ENCODE results near the gene GABARAPL1.
"Not testable (repeated sequence)": the region's sequence is repeated elsewhere in the genome, so short reads cannot be mapped to it uniquely, and the experiment has no call there.

Gene GABARAPL1

DNA sequence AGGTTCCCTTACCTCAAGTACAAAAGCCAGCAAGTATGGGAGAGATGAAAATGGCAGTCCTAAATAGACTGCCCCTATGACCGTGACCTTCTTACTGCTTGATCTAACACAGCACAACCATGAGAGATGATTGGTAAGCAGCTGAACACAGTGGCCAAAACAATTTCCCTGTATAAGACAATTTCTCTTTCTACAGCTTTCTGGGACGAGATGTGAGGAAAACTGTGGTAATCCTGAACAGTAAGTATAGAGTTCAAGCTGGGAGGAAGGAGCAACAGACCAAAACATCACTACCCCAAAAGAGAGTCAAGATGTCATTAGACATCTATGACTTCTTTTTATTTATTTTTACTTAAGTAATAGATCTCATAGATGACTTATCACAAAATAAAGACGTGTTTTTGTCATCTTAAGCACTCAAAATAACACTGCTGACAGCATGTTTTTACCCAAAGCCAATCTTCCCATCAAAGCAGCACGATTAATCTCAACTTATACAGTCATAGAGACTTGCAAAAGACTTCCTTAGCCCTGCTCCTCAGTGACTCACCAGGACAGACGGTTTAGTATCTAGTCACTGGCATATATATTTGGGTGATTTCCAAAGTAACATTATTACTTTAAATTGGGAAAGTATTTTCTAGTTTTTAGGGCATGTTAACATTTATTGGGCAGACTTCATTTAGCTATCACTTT lies 30.2 kb upstream of the GABARAPL1 start:
- Histone ChIP-seq H3K4me1 (ENCODE audit: control insufficient read depth in 1 of 2, insufficient read depth in 2 of 2, low read length in 2 of 2) (no peaks in the 10 kb centered on the region), H3K27ac (ENCODE audit: low read length) (no peak overlapping the region), H3K4me3 (ENCODE audit: low read depth in 1 of 2, low read length in 2 of 2) (no peak overlapping the region), H3K27me3 (ENCODE audit: low read depth, low read length) (no peaks in the 10 kb centered on the region), H3K9me3 (ENCODE audit: control insufficient read depth in 1 of 2, low read length in 2 of 2) (no peaks in the 10 kb centered on the region), H3K36me3 (ENCODE audit: control insufficient read depth in 1 of 2, insufficient read depth in 2 of 2, low read length in 2 of 2) (no peaks in the 10 kb centered on the region)

DNA sequence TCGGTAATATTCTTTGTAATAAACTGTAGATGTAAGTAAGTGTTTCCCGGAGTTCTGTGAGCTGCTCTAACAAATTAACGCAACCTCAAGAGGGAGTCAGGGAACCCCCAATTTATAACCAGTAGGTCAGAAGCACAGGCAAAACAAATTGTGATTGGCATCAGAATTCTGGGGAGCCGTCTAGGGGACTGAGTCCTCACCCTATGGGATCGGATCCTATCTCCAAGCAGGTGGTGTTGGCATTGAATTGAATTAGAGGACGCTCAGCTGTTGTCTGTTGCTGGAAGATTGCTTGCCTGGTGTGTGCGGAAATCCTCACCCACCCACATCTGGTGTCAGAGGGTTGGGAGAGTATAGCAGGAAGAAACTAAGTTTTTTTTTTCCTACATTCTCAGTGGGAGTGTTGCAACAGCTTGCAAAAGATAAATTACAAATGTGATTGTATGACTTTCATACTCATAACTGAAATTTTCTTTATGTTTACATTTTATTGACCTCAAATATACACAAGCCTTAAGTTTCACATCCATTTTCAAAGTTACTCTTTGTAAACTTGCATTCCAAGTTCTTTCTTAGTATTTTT lies 28.3 kb upstream of the GABARAPL1 start:
- Histone ChIP-seq H3K27ac (ENCODE audit: low read length) (no peak overlapping the region), H3K9me3 (ENCODE audit: control insufficient read depth in 1 of 2, low read length in 2 of 2) (no peaks in the 10 kb centered on the region), H3K27me3 (ENCODE audit: low read depth, low read length) (no peaks in the 10 kb centered on the region), H3K4me1 (ENCODE audit: control insufficient read depth in 1 of 2, insufficient read depth in 2 of 2, low read length in 2 of 2) (no peaks in the 10 kb centered on the region), H3K36me3 (ENCODE audit: control insufficient read depth in 1 of 2, insufficient read depth in 2 of 2, low read length in 2 of 2) (no peaks in the 10 kb centered on the region), H3K4me3 (ENCODE audit: low read depth in 1 of 2, low read length in 2 of 2) (no peak overlapping the region)

DNA sequence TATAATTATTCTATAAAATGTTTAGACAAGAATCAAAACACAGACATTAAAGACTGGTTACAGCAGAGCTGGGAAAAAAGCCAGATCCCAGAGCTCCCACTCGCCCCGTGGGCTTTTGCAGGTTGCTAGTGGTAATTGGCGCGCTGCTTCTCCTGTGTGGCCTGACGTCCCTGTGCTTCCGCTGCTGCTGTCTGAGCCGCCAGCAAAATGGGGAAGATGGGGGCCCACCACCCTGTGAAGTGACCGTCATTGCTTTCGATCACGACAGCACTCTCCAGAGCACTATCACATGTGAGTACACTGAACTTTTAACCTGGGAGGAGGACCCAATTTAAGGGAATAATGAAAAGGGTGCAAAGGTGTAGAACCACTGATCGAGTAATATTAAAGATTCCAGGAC lies 26.4 kb upstream of the GABARAPL1 start:
- Histone ChIP-seq H3K9me3 (ENCODE audit: control insufficient read depth in 1 of 2, low read length in 2 of 2) (no peaks in the 10 kb centered on the region), H3K4me1 (ENCODE audit: control insufficient read depth in 1 of 2, insufficient read depth in 2 of 2, low read length in 2 of 2) (peaks cover 0 to 4% of the 10 kb centered on the region in 2 donors), H3K36me3 (ENCODE audit: control insufficient read depth in 1 of 2, insufficient read depth in 2 of 2, low read length in 2 of 2) (no peaks in the 10 kb centered on the region), H3K27me3 (ENCODE audit: low read depth, low read length) (no peaks in the 10 kb centered on the region), H3K27ac (ENCODE audit: low read length) (no peak overlapping the region), H3K4me3 (ENCODE audit: low read depth in 1 of 2, low read length in 2 of 2) (no peak overlapping the region)

DNA sequence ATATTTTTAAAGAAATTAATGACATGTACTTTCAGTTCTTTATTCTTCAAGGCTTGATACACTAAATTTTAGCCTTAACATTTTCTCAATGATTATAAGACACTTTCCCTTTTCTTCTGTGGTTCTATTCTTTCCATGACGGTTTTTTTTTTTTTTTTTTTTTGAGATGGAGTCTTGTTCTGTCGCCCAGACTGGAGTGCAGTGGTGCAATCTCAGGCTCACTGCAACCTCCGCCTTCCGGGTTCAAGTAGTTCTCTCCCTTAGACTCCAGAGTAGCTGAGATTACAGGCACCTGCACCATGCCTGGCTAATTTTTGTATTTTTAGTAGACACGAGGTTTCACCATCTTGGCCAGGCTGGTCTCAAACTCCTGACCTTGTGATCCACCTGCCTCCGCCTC lies 25.7 kb upstream of the GABARAPL1 start:
- not testable (repeated sequence) for H3K4me3 ChIP-seq (ENCODE audit: low read depth in 1 of 2, low read length in 2 of 2); H3K27ac ChIP-seq (ENCODE audit: low read length); H3K9me3 ChIP-seq (ENCODE audit: control insufficient read depth in 1 of 2, low read length in 2 of 2); H3K4me1 ChIP-seq (ENCODE audit: control insufficient read depth in 1 of 2, insufficient read depth in 2 of 2, low read length in 2 of 2); H3K36me3 ChIP-seq (ENCODE audit: control insufficient read depth in 1 of 2, insufficient read depth in 2 of 2, low read length in 2 of 2); H3K27me3 ChIP-seq (ENCODE audit: low read depth, low read length)

DNA sequence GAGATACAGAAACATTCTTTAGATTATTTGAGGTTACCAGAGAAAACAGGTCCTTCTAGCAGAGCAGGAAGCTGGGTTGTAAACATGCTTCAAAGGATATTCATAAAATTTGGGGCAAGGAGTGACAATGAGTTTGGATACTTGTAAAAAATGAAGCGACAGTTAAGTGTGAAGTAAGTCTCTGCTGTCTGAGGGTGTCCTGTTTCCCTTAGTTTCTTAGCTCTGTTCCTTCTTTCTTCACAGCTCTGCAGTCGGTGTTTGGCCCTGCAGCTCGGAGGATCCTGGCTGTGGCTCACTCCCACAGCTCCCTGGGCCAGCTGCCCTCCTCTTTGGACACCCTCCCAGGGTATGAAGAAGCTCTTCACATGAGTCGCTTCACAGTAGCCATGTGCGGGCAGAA lies 23.0 kb upstream of the GABARAPL1 start:
- H3K27me3 ChIP-seq (ENCODE audit: low read depth, low read length), result no peaks in the 10 kb centered on the region
- no peaks in the 10 kb centered on the region for H3K9me3 ChIP-seq (ENCODE audit: control insufficient read depth in 1 of 2, low read length in 2 of 2)
- peaks cover 0 to 4% of the 10 kb centered on the region in 2 donors for H3K4me1 ChIP-seq (ENCODE audit: control insufficient read depth in 1 of 2, insufficient read depth in 2 of 2, low read length in 2 of 2)
- no peak overlapping the region for H3K27ac ChIP-seq (ENCODE audit: low read length)
- H3K4me3 ChIP-seq (ENCODE audit: low read depth in 1 of 2, low read length in 2 of 2), result no peak overlapping the region
- no peaks in the 10 kb centered on the region for H3K36me3 ChIP-seq (ENCODE audit: control insufficient read depth in 1 of 2, insufficient read depth in 2 of 2, low read length in 2 of 2)

DNA sequence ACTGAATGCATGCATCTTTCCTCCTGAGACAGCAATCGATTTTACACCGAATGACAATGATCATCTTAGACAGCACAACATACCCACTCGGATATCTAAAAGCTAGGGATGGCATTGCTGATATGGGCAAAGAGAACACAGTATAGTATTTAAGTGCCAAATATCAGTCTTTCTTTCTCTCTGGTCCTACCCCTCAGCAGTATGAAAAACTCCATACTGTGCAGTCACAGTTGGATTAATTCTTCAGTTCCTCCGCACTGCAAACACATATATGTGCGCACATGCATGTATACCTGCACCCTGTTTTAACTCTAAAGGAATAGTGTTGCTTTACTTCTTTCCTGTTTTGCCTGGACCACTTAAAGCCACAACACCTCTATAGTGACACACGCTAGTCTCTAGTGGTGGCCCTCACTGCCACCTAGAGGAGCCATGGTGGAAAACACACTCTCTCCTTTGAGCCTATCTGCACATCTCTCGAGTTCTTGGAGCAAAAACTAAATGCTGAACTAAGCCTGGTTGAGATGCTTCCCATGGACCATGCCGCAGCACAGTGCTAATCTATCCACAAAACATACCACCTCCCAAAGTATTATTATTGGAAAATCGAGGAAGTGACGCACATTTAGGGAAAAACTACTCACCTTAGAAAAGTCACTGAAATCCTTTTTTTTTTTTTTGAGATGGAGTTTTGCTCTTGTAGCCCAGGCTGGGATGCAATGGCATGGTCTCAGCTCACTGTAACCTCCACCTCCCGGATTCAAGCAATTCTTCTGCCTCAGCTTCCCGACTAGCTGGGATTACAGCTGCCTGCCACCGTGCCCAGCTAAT lies 21.9 kb upstream of the GABARAPL1 start:
- no peak overlapping the region for H3K4me3 ChIP-seq (ENCODE audit: low read depth in 1 of 2, low read length in 2 of 2)
- H3K4me1 ChIP-seq (ENCODE audit: control insufficient read depth in 1 of 2, insufficient read depth in 2 of 2, low read length in 2 of 2), result peaks cover 0 to 4% of the 10 kb centered on the region in 2 donors
- no peaks in the 10 kb centered on the region for H3K36me3 ChIP-seq (ENCODE audit: control insufficient read depth in 1 of 2, insufficient read depth in 2 of 2, low read length in 2 of 2)
- H3K27me3 ChIP-seq (ENCODE audit: low read depth, low read length), result no peaks in the 10 kb centered on the region
- H3K9me3 ChIP-seq (ENCODE audit: control insufficient read depth in 1 of 2, low read length in 2 of 2), result no peaks in the 10 kb centered on the region
- no peak overlapping the region for H3K27ac ChIP-seq (ENCODE audit: low read length)

DNA sequence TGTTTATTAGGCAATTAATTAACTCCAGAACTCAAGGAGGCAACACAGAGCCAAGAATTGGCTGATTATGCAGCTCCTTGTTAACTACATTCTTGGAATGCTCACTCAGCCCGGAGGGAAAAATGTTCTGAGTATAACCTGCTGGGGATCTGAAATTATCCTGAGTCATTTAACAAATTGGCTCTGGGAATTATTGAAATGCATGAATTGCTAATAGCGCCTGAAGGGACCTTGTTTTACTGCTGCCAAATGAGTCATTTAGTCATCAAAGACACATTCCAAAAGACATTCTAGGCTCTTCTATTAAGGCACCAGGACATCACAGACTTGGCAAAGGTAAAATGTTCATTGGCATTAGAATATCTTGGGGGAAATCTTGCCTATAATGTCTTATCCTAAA lies 20.8 kb upstream of the GABARAPL1 start:
- Histone ChIP-seq H3K4me3 (ENCODE audit: low read depth in 1 of 2, low read length in 2 of 2) (no peak overlapping the region), H3K4me1 (ENCODE audit: control insufficient read depth in 1 of 2, insufficient read depth in 2 of 2, low read length in 2 of 2) (peaks cover 0 to 4% of the 10 kb centered on the region in 2 donors), H3K9me3 (ENCODE audit: control insufficient read depth in 1 of 2, low read length in 2 of 2) (no peaks in the 10 kb centered on the region), H3K27ac (ENCODE audit: low read length) (no peak overlapping the region), H3K27me3 (ENCODE audit: low read depth, low read length) (no peaks in the 10 kb centered on the region), H3K36me3 (ENCODE audit: control insufficient read depth in 1 of 2, insufficient read depth in 2 of 2, low read length in 2 of 2) (no peaks in the 10 kb centered on the region)

DNA sequence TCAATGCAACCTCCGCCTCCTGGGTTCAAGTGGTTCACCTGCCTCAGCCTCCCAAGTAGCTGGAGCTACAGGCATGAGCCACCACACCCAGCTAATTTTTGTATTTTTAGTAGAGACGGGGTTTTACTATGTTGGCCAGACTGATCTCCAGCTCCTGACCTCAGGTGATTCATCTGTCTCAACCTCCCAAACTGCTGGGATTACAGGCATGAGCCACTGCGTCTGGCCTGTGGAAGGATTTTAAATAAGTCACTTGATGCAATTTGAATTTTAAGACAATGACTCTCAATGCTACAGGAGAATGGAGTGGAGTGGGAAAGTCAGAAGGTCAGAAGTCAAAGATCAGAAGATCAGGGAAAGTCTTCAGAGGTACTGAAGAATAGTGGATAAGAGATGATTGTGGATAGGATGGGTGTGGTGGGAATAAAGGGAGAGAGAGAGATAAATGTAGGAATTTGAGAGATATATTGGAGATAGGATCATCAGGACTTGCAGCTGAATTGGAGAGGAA lies 18.5 kb upstream of the GABARAPL1 start:
- Histone ChIP-seq H3K4me3 (ENCODE audit: low read depth in 1 of 2, low read length in 2 of 2) (no peak overlapping the region), H3K36me3 (ENCODE audit: control insufficient read depth in 1 of 2, insufficient read depth in 2 of 2, low read length in 2 of 2) (no peaks in the 10 kb centered on the region), H3K27me3 (ENCODE audit: low read depth, low read length) (no peaks in the 10 kb centered on the region), H3K4me1 (ENCODE audit: control insufficient read depth in 1 of 2, insufficient read depth in 2 of 2, low read length in 2 of 2) (peaks cover 0 to 4% of the 10 kb centered on the region in 2 donors), H3K9me3 (ENCODE audit: control insufficient read depth in 1 of 2, low read length in 2 of 2) (no peaks in the 10 kb centered on the region), H3K27ac (ENCODE audit: low read length) (no peak overlapping the region)

DNA sequence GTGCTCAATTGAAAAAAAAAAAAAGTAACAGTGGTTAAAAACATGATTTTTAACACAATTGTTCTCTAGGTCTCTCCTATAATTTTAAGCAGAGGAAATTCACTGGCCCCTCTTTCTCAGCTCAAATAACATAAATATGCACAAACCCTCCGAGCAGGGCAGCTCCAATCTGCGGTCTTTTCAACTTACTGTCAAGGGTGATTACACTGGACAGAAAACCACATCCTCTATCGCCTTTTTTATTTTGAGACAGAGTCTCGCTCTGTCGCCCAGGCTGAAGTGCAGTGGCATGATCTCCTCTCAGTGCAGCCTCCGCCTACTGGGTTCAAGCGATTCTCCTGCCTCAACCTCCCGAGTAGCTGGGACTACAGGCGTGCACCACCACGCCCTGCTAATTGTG lies 16.5 kb upstream of the GABARAPL1 start:
- no peaks in the 10 kb centered on the region for H3K9me3 ChIP-seq (ENCODE audit: control insufficient read depth in 1 of 2, low read length in 2 of 2)
- H3K4me1 ChIP-seq (ENCODE audit: control insufficient read depth in 1 of 2, insufficient read depth in 2 of 2, low read length in 2 of 2), result no peaks in the 10 kb centered on the region
- H3K36me3 ChIP-seq (ENCODE audit: control insufficient read depth in 1 of 2, insufficient read depth in 2 of 2, low read length in 2 of 2), result no peaks in the 10 kb centered on the region
- H3K4me3 ChIP-seq (ENCODE audit: low read depth in 1 of 2, low read length in 2 of 2), result no peak overlapping the region
- no peaks in the 10 kb centered on the region for H3K27me3 ChIP-seq (ENCODE audit: low read depth, low read length)
- H3K27ac ChIP-seq (ENCODE audit: low read length), result no peak overlapping the region

DNA sequence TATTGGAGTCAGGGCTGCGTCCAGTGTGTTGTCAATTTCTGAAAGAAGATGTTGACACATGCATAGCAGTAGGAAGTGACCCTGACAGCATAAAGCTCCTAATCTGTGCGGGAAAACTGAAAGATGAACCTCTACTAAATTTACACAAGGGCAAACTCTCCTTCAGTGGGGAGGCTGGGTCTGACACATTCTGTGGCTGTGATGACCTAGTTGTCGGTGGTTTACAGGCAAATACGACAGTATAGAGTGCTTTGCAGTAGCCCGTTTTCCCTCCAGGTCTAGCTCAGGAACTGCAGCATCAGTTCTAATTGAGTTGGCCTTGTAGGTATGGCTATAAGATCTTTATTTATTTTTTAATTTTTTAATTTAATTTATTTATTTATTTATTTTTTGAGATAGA lies 14.8 kb upstream of the GABARAPL1 start:
- Histone ChIP-seq H3K36me3 (ENCODE audit: control insufficient read depth in 1 of 2, insufficient read depth in 2 of 2, low read length in 2 of 2) (no peaks in the 10 kb centered on the region), H3K9me3 (ENCODE audit: control insufficient read depth in 1 of 2, low read length in 2 of 2) (no peaks in the 10 kb centered on the region), H3K27ac (ENCODE audit: low read length) (no peak overlapping the region), H3K27me3 (ENCODE audit: low read depth, low read length) (no peaks in the 10 kb centered on the region), H3K4me1 (ENCODE audit: control insufficient read depth in 1 of 2, insufficient read depth in 2 of 2, low read length in 2 of 2) (no peaks in the 10 kb centered on the region), H3K4me3 (ENCODE audit: low read depth in 1 of 2, low read length in 2 of 2) (no peak overlapping the region)

DNA sequence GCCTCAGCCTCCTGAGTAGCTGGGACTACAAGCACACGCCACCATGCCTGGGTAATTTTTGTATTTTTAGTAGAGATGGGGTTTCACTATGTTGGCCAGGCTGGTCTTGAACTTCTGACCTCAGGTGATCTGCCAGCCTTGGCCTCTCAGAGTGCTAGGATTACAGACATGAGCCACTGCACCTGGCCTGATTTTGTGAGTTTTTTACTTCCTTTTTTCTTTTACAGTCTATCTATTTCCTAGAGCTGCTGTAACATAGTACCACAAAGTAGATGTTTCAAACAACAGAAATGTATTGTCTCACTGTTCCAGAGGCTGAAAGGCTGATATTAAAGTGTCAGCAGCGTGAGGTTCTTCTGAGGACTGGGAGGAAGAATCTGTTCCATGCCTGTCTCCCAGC lies 8.2 kb upstream of the GABARAPL1 start:
- H3K4me1 ChIP-seq (ENCODE audit: control insufficient read depth in 1 of 2, insufficient read depth in 2 of 2, low read length in 2 of 2); H3K27ac ChIP-seq (ENCODE audit: low read length); H3K27me3 ChIP-seq (ENCODE audit: low read depth, low read length); H3K4me3 ChIP-seq (ENCODE audit: low read depth in 1 of 2, low read length in 2 of 2); H3K36me3 ChIP-seq (ENCODE audit: control insufficient read depth in 1 of 2, insufficient read depth in 2 of 2, low read length in 2 of 2); H3K9me3 ChIP-seq (ENCODE audit: control insufficient read depth in 1 of 2, low read length in 2 of 2): not testable (repeated sequence)

All from muscle layer of duodenum (tissue), 2 donors.